ENCODE measurements around the gene ZNF777. TPM values are rescaled to one million over a fixed set of nuclear protein-coding genes. Genes with fewer than 3 reads are reported as not detected.
A peak's percentile ranks its signal among the peaks of the same experiment; 100 is the strongest.

The ZNF777 gene
- total and polyA plus RNA-seq, 2 of the 4 experiments (the other 2 are of a cell fraction), result 3.2 to 6.5 TPM

DNA sequence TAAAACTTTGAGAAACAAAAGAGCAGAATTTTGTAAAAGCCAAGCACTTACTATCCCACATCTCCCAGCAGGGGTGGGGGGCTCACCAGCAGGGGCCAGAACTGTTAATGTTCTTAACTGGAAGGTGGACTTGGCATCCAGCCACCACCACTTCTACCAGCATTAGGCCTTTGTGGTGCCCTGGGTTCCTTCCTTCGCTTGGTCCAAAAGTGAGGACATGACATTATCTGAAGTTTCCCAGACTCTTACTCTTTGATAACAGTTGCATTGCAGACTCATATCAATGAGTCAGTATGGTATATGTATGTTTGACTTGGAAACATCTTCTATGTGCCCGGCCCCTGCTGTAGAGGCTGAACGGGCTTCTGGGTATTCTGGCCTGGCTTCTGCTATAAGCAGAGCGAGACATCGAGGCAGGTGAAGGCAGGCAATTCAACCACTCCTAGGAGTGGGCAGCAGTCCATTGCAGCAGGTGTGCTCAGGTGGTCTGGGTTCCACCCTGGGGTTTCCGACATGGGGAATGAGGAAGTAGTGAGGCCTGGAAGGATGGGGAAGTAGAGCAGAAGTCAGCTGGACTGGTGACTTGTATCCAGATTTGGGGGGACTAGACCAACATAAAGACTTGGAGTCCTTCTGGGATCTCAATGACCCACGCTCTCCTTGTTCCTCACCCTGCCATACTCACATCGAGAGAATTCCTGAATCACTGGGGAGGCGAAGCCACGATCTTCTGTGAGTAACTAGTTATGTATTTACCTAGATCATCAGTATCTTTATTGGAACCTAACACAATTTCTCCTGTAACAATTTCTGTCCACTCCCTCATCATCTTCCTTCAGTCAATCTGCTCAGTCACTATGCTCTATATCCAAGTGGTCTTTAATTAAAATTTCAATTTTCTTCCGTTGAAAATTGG lies 4.1 kb downstream of the ZNF777 start:
- TF ChIP-seq MXI1 (IDR thresholded peaks at IDR 0.05; ENCODE audit: borderline replicate concordance, low read depth, low read length) (no peak), RAD21 (IDR thresholded peaks at IDR 0.05; ENCODE audit: low read length) (no peak), SMC3 (IDR thresholded peaks at IDR 0.05; ENCODE audit: low read depth, low read length) (no peak), NFE2L2 (IDR thresholded peaks at IDR 0.05; ENCODE audit: low read depth, low read length) (no peak), RCOR1 (IDR thresholded peaks at IDR 0.05; ENCODE audit: insufficient replicate concordance, low read length) (no peak), MAFK (IDR thresholded peaks at IDR 0.05; ENCODE audit: low read depth, low read length) (no peak), CEBPB (IDR thresholded peaks at IDR 0.05; ENCODE audit: low read depth, low read length) (no peak)
- intact Hi-C loops (cut with micrococcal nuclease) (no loop called here), in situ Hi-C loops (cut with MboI; ENCODE audit: low sequenced_read_pairs) (no loop called here), dilution Hi-C loops (cut with HindIII; ENCODE audit: low sequenced_read_pairs, unreplicated experiment) (no loop called here)
- Histone ChIP-seq H4K20me1 (ENCODE audit: insufficient read depth, low read length) (peaks cover 16% of the 10 kb centered on the region), H3K18ac (ENCODE audit: low read depth, low read length) (no peak overlapping the region), H4K8ac (ENCODE audit: low read depth in 2 of 2, low read length in 2 of 2) (no peak overlapping the region), H3K23ac (ENCODE audit: low read depth, low read length) (no peak overlapping the region; the same call in 1 of the 2 replicates), H4K5ac (ENCODE audit: low read depth, low read length) (no peak overlapping the region), H2BK5ac (ENCODE audit: low read depth, low read length, poor library complexity, severe bottlenecking) (no peak overlapping the region), H3K9me3 (ENCODE audit: control insufficient read depth, insufficient read depth, low read length) (no peaks in the 10 kb centered on the region), H3K56ac (ENCODE audit: extremely low read depth, insufficient read depth, low read length) (no peak overlapping the region), H3K4me1 (ENCODE audit: control insufficient read depth, insufficient read depth, low read length) (peaks cover 5% of the 10 kb centered on the region; the same call in 1 of the 2 replicates), H2AFZ (replicated peaks; ENCODE audit: low read length, poor library complexity) (no peak overlapping the region), H2BK20ac (ENCODE audit: low read depth, low read length) (no peak overlapping the region), H2AK9ac (replicated peaks; ENCODE audit: low read depth, low read length, poor library complexity) (peak overlapping the region; percentile 37), H3K9ac (ENCODE audit: low read depth, low read length) (no peak overlapping the region), H3K27me3 (ENCODE audit: control insufficient read depth, insufficient read depth, low read length) (no peaks in the 10 kb centered on the region), H3K14ac (replicated peaks; ENCODE audit: low read depth, low read length) (no peak overlapping the region), H3K27ac (ENCODE audit: insufficient read depth, low read length) (no peak overlapping the region), H2BK15ac (ENCODE audit: low read depth, low read length) (no peak overlapping the region), H4K91ac (ENCODE audit: insufficient read depth, low read depth, low read length) (no peak overlapping the region), H3K4ac (ENCODE audit: low read depth, low read length) (no peak overlapping the region), H3K4me3 (ENCODE audit: insufficient read depth, low read depth, low read length) (no peak overlapping the region), H3K9me1 (ENCODE audit: insufficient read depth, low read length) (no peaks in the 10 kb centered on the region; the same call in 1 of the 2 replicates), H3K4me2 (ENCODE audit: low read depth, low read length) (no peak overlapping the region), H3K79me1 (ENCODE audit: low read depth in 1 of 2, low read length in 2 of 2) (peaks cover 34 to 51% of the 10 kb centered on the region in 2 experiments), H2AK5ac (ENCODE audit: low read depth, low read length) (no peak overlapping the region), H2BK120ac (ENCODE audit: low read depth, low read length) (no peak overlapping the region), H3K36me3 (ENCODE audit: control insufficient read depth, insufficient read depth, low read length) (peaks cover 32% of the 10 kb centered on the region)
- WGBS, 2 experiments (ENCODE audit: extremely low coverage in 2 of 2, insufficient read length in 1 of 2), result 96% methylated on average over 4 of the region's 11 CpGs; no CpG with 5 or more reads in 1 of the 2 experiments
- no TSS peak for BruUV-seq (replicated peaks)
- ATAC-seq (ENCODE audit: low read depth) (no peak), DNase-seq (peak; percentile 20)
- CTCF ChIA-PET, result no interaction called here
- POLR2A ChIA-PET (ENCODE audit: unreplicated experiment), result no interaction called here

All from IMR-90 (cell line).